ELF-1 (cell line): ENCODE data around the gene CARNS1.

ENCODE experiments used
- DNase-seq: peaks from one replicate; pipeline ENCODE4 v3.0.0-alpha.2; 2016; ENCODE audit warnings: low read depth, low spot score

Gene CARNS1

GRCh38 chr11:67409261-67409666, 6.2 kb upstream of the CARNS1 start:
- no peak for DNase-seq

- peak; percentile 77 for DNase-seq
Observed at GRCh38 chr11:67409781-67410368, 5.6 kb upstream of the CARNS1 start.

DNA sequence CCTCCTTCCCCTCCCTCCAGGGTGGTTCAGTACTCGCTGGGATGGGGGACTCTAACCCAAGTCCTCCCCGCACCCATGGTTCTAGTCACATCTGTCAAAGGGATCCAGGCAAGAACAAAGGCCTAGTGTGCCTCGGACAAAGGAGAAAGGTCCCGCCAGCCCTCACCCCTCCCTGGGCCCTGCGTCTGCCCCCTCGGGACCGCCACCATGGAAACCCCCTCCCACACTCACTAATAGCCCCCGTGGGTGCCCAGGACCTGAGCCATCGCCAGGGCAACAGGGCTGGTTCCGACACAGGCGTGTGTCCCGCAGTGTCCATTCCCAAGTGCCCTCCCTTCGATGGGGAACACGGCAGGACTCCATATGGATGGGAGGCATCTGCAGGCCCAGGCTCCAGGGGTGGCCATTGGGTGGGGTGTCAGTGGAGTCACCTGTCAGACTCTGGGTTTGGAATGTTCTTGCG, 5.1 kb upstream of the CARNS1 start:
- no peak for DNase-seq

- no peak for DNase-seq
Observed at GRCh38 chr11:67410984-67411784, 4.3 kb upstream of the CARNS1 start.

- no peak for DNase-seq
Observed at GRCh38 chr11:67411785-67412152, 3.7 kb upstream of the CARNS1 start.

DNA sequence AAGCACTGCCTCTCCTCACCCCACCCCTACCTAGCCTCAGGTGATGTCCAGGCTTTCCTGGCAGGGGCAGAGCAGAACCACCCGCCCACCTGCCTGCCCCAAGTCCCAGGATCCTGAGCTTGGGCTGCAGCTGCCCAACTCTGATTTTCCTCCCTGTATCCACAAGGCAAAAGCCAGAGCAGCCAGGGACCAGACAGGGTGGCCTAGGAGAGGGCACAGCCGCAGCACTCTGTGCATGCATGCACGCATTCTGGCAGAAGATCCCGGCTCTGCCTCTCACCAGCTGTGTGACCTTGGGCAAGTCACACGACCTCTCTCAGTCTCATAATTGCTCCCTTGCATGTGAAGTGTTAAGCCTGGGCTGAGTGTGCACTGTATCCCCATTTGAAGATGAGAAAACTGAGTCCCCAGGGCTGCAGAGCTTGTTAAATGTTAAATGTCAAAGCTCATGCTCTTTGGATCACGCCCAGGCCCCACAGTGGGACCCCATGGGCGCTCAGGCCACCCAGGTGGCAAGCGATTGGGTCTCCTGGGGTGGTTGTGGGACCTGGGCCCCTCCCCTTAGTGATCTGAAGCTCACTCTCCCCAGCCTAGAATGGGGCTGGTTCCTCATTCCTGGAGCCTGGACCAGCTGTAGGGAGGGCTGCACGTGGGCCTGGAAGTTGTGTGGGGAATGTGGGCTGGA, 2.8 kb upstream of the CARNS1 start:
- DNase-seq = no peak

GRCh38 chr11:67413266-67413849, 2.1 kb upstream of the CARNS1 start:
- DNase-seq = no peak

- DNase-seq = no peak
Observed at GRCh38 chr11:67416416-67417335, 1.2 kb downstream of the CARNS1 start.

GRCh38 chr11:67417425-67417824, 1.9 kb downstream of the CARNS1 start:
- no peak for DNase-seq

DNA sequence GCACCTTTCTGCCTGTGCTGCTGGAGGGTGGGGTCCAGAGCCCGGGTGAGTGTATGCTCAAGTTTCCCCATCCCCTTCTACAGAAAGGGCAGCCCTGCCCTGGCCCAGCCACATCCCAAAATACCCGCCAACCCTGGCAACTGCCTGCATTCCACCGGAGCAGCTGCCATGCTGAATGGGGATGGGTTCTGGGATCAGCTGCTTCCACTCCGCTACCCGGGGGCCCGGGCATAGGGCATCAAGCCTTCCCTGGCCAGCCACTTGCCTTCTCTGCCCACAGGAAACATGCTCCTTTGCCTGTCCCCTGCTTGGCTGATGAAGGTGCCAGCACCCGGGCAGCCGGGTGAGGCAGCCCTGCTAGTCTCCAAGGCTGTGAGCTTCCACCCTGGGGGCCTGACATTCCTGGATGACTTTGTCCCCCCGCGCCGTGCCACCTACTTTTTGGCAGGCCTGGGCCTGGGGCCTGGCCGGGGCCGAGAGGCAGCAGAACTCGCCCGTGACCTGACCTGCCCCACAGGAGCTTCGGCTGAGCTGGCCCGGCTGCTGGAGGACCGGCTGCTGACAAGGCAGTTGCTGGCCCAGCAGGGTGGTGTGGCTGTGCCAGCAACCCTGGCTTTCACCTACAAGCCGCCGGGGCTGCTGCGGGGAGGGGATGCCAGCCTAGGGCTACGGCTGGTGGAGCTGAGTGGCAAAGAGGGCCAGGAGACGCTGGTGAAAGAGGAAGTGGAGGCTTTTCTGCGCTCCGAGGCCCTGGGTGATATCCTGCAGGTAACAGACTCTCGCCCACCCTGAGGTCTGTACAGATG, 3.2 kb downstream of the CARNS1 start:
- no peak for DNase-seq

DNA sequence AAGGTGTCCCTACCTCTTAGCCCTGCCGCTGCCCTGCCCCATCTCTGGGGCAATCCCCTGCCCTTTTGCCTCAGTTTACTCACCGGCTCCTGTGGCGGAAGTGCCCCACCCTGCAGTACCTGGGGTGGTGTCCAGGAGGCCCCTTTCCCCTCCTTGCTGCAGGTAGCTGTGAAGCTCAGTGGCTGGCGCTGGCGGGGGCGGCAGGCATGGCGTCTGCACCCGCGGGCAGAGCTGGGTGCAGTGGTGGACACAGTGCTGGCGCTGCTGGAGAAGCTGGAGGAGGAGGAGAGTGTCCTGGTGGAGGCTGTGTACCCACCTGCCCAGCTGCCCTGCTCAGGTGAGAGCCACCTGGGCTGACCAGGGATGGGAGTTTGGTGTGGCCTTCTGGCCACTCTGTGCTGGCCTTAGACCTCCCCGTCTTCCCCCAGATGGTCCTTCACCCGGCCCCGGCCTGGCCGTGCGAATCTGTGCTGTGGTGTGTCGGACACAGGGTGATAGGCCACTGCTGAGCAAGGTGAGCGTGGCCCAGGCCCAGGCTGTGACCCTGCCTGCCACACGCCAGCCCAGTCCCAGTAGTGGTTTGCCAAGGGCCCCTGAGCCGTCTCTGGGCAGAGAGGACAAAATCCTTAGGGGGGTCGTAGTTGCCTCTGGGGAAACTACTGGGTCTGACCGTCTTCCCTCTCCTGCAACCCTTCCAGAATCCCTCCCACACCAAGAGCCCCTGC, 4.0 kb downstream of the CARNS1 start:
- DNase-seq = no peak

DNA sequence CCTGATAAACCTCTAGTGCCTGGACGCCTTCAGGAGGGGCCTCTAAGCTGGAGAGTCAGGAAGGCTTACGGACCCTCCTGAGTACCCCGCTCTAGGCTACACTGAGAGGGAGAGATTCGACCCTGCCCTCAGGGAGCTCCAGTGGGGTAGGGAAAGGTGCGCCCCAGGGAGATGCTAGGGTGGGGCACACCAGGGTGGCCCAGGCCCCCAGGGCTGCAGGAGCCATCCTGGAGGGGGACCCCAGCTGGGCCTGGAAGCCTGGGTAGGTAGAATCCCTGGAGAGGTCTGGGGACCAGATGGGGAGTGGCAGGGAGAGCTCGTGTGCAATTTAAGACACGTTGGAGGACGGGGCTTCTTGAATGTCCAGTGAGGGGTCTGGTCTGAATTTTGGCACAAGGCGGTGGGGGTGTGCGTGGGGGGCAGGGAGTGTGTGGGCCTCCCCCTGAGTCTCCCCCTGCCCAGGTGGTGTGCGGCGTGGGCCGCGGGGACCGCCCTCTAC, 4.7 kb downstream of the CARNS1 start:
- DNase-seq = no peak

- peak; percentile 94 for DNase-seq
Observed at GRCh38 chr11:67420646-67421429, 5.4 kb downstream of the CARNS1 start.

DNA sequence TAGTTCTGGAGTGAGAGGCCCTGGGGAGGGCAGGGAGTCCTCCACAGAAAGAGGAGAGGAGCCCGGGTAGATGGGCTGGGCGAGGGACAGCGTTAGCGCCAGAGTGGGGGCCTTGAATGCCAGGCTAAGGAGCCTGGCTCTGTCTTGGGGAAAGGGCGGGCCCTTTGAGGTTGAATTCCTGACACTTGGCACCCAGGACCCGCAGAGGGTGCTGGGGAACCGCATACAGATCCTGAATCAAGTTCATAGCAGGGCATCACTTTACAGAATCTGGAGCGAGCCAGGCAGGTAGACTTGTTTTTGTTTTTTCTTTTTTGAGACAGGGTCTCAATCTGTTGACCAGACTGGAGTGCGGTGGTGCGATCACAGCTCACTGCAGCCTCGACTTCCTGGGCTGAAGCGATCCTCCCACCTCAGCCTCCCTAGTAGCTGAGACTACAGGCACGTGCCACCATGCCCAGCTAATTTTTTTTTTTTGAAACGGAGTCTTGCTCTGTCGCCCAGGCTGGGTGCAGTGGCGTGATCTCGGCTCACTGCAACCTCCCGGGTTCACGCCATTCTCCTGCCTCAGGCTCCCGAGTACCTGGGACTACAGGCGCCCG, 6.1 kb downstream of the CARNS1 start:
- DNase-seq = no peak

GRCh38 chr11:67422891-67423290, 7.4 kb downstream of the CARNS1 start:
- DNase-seq = no peak

DNA sequence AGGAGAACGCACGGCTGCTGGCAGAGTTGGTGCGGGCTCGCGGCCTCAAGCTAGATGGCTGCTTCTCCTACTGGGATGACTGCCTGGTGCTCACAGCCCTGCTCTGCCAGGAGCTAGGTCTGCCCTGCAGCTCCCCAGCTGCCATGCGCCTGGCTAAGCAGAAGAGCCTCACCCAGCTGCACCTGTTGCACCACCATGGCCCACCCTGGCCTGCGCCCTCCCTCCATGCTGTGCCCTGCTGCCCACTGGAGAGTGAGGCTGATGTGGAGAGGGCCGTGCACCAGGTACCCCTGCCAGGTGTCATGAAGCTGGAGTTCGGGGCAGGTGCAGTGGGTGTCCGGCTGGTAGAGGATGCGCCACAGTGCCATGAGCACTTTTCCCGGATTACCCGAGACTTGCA, 8.0 kb downstream of the CARNS1 start:
- DNase-seq = no peak

DNA sequence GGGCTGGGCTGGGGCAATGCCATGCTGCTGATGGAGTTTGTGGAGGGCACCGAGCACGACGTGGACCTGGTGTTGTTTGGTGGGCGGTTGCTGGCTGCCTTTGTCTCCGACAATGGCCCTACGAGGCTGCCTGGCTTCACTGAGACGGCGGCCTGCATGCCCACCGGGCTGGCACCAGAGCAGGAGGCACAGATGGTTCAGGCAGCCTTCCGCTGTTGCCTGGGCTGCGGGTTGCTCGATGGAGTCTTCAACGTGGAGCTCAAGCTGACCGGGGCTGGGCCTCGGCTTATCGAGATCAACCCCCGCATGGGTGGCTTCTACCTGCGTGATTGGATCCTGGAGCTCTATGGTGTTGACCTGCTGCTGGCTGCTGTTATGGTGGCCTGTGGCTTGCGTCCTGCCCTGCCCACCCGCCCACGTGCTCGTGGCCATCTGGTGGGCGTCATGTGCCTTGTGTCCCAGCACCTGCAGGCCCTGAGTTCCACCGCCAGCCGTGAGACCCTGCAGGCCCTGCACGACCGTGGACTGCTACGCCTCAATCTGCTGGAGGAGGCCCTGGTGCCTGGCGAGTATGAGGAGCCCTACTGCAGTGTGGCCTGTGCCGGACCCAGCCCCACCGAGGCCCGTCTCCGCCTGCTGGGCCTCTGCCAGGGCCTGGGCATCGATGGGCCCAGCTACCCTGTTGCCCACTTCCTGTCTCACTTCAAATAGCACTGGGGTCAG, 8.6 kb downstream of the CARNS1 start:
- no peak for DNase-seq
